22Rv1 (cell line): ENCODE data around the gene GPC6.

Source experiments
- ZFX ChIP-seq: fragments of 450-650 bp; IDR thresholded peaks from 2 replicates; pipeline ENCODE4 v1.6.1; 2017; ENCODE audit warnings: antibody characterized with exemption, borderline replicate concordance
- TF ChIP-seq, protein P1 (sequence below): fragments of 450-650 bp; IDR thresholded peaks from 2 replicates; pipeline ENCODE4 v1.5.1; 2017; ENCODE audit warnings: mild to moderate bottlenecking

DNA sequence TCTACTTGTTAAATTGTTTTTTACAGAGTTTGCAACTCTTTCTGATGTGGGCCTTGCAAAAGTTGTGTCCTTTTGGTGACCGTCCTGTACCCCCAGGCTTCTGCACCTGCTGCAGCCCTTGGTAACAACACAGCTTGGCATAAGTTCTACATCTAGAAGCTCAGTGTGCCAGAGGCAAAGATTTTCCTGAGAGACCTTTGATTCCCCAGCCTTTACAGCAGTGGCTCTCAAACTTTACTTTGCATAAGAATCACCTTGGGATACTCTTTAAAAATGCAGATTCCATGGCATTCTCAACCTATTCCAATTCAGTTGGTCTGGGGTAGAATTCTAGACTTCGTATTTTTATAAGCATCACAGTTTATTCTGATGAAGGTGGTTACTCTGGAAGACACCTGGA lies 991.9 kb downstream of the GPC6 start:
- TF ChIP-seq, protein P1, sequence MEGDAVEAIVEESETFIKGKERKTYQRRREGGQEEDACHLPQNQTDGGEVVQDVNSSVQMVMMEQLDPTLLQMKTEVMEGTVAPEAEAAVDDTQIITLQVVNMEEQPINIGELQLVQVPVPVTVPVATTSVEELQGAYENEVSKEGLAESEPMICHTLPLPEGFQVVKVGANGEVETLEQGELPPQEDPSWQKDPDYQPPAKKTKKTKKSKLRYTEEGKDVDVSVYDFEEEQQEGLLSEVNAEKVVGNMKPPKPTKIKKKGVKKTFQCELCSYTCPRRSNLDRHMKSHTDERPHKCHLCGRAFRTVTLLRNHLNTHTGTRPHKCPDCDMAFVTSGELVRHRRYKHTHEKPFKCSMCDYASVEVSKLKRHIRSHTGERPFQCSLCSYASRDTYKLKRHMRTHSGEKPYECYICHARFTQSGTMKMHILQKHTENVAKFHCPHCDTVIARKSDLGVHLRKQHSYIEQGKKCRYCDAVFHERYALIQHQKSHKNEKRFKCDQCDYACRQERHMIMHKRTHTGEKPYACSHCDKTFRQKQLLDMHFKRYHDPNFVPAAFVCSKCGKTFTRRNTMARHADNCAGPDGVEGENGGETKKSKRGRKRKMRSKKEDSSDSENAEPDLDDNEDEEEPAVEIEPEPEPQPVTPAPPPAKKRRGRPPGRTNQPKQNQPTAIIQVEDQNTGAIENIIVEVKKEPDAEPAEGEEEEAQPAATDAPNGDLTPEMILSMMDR = no peak
- TF ChIP-seq ZFX = no peak
